Measurements from ENCODE around the gene CD180. TPM values are rescaled to one million over a fixed set of nuclear protein-coding genes. Genes with fewer than 3 reads are reported as not detected.

Gene CD180
- total RNA-seq, 1 donor from 2014 or later = not detected

DNA sequence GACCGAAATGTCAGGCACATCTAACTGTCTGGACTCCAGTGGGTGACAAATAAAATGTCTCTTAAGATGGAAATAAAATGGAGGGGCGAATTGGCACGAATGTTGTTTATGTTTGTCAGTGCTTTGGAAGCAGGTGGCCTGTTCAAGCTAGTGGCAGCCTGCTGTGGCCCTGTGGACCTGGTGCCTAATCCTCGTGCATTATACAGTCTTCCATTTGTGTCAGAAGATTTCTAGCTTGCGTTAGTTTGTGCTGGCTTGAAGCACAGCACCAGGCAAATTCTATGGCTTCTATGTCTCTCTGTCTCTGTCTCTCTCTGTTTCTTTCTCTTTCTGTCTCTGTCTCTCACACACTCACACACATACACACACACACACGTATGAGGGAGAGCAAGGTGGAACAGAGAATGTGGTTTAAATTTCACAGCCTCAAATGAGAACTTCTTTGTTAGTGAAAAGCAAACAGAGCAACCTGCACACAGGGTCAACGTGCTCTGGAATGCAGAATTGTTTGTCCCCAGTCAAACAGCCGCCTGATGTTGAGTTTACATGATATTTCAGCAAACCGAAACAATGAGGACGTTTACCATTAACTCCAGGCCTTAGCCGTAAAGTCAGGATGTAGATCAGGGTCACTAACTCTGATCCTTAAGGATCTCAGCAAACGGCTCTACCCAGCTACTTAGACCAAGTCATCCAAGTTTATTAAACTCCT lies 39.0 kb upstream of the CD180 start:
- no peaks in the 10 kb centered on the region for H3K36me3 Mint-ChIP-seq (ENCODE audit: insufficient read depth)
- TF ChIP-seq, protein P1, sequence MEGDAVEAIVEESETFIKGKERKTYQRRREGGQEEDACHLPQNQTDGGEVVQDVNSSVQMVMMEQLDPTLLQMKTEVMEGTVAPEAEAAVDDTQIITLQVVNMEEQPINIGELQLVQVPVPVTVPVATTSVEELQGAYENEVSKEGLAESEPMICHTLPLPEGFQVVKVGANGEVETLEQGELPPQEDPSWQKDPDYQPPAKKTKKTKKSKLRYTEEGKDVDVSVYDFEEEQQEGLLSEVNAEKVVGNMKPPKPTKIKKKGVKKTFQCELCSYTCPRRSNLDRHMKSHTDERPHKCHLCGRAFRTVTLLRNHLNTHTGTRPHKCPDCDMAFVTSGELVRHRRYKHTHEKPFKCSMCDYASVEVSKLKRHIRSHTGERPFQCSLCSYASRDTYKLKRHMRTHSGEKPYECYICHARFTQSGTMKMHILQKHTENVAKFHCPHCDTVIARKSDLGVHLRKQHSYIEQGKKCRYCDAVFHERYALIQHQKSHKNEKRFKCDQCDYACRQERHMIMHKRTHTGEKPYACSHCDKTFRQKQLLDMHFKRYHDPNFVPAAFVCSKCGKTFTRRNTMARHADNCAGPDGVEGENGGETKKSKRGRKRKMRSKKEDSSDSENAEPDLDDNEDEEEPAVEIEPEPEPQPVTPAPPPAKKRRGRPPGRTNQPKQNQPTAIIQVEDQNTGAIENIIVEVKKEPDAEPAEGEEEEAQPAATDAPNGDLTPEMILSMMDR (IDR thresholded peaks at IDR 0.05; ENCODE audit: unreplicated experiment) = no peak
- peak overlapping the region; percentile 93 for H3K27ac Mint-ChIP-seq
- H3K4me1 Mint-ChIP-seq (ENCODE audit: low read depth) = peaks cover 44% of the 10 kb centered on the region
- H3K4me3 Mint-ChIP-seq (ENCODE audit: low read depth) = no peak overlapping the region
- H3K27me3 Mint-ChIP-seq = no peaks in the 10 kb centered on the region
- H3K9me3 Mint-ChIP-seq (ENCODE audit: low read depth) = peaks cover 4% of the 10 kb centered on the region
- DNase-seq (ENCODE audit: low spot score, unreplicated experiment) = no peak

DNA sequence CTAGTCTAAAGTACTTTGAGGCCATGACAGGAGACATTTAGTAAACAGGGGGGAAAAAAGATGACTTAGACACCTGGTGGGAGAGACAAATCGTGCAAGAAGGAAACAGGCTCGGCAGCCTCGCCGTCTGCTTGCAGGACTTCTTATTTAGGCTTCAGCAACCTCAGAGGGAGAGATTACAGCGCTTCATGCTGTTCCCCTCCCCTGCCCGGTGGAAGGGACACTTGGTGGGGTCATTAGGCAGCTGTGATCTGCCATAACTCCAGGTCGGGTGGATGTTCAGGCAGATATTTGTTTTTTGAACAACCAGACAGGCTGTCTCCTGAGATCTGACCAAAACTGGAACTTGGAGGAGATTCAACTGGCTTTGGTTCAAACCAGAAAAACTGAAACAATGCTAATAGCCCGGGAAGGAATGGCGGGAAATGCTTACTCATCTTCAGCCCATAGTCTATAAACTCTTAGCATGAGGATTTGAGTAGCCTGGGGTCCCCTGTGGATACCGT lies 38.1 kb upstream of the CD180 start:
- peaks cover 11% of the 10 kb centered on the region for H3K9me3 Mint-ChIP-seq (ENCODE audit: low read depth)
- TF ChIP-seq, protein P1 (IDR thresholded peaks at IDR 0.05; ENCODE audit: unreplicated experiment) = no peak
- H3K27me3 Mint-ChIP-seq = no peaks in the 10 kb centered on the region
- peaks cover 44% of the 10 kb centered on the region for H3K4me1 Mint-ChIP-seq (ENCODE audit: low read depth)
- H3K27ac Mint-ChIP-seq = peak overlapping the region; percentile 82
- no peak for DNase-seq (ENCODE audit: low spot score, unreplicated experiment)
- no peak overlapping the region for H3K4me3 Mint-ChIP-seq (ENCODE audit: low read depth)
- no peaks in the 10 kb centered on the region for H3K36me3 Mint-ChIP-seq (ENCODE audit: insufficient read depth)

DNA sequence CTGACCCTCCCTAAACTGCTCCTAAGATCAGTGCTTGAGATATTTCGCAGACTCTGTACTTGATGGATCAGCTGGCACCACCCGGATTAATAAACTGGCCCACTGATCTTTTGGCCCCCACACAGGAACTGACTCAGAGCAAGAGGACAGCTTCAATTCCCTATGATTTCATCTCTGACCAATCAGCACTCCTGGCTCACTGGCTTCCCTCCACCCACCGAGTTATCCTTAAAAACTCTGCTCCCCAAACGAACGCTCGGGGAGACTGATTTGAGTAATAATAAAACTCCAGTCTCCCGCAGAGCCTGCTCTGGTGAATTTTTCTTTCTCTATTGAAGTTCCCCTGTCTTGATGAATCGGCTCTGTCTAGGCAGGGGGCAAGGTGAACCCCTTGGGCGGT lies 36.5 kb upstream of the CD180 start:
- Mint-ChIP-seq H3K9me3 (ENCODE audit: low read depth) (peaks cover 12% of the 10 kb centered on the region), H3K4me3 (ENCODE audit: low read depth) (no peak overlapping the region), H3K36me3 (ENCODE audit: insufficient read depth) (no peaks in the 10 kb centered on the region), H3K27ac (no peak overlapping the region), H3K27me3 (no peaks in the 10 kb centered on the region), H3K4me1 (ENCODE audit: low read depth) (peaks cover 36% of the 10 kb centered on the region)
- TF ChIP-seq, protein P1 (IDR thresholded peaks at IDR 0.05; ENCODE audit: unreplicated experiment) = no peak
- DNase-seq (ENCODE audit: low spot score, unreplicated experiment) = no peak

DNA sequence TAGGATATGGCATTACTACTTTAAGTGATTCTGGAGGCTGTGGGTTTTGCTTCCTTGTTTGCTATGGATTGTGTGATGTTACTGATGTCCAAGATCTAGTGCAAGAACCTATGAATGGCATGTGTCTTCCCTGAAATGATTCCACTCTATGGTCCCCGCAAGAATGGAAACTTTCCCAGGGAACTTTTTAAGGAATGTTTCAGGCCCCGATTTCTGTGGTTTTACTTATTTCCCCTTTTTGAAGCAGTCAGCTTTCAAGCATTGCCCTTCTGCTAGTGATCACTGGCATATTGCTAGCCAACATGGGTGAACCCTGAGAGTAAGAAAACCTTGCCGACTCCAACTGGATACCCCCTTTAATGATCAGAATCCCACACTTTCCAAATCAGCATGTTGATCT lies 26.6 kb upstream of the CD180 start:
- Mint-ChIP-seq H3K27me3 (peaks cover 3% of the 10 kb centered on the region), H3K36me3 (ENCODE audit: insufficient read depth) (no peaks in the 10 kb centered on the region), H3K9me3 (ENCODE audit: low read depth) (no peaks in the 10 kb centered on the region), H3K4me3 (ENCODE audit: low read depth) (no peak overlapping the region), H3K4me1 (ENCODE audit: low read depth) (no peaks in the 10 kb centered on the region), H3K27ac (no peak overlapping the region)
- TF ChIP-seq, protein P1 (IDR thresholded peaks at IDR 0.05; ENCODE audit: unreplicated experiment) = no peak
- no peak for DNase-seq (ENCODE audit: low spot score, unreplicated experiment)

DNA sequence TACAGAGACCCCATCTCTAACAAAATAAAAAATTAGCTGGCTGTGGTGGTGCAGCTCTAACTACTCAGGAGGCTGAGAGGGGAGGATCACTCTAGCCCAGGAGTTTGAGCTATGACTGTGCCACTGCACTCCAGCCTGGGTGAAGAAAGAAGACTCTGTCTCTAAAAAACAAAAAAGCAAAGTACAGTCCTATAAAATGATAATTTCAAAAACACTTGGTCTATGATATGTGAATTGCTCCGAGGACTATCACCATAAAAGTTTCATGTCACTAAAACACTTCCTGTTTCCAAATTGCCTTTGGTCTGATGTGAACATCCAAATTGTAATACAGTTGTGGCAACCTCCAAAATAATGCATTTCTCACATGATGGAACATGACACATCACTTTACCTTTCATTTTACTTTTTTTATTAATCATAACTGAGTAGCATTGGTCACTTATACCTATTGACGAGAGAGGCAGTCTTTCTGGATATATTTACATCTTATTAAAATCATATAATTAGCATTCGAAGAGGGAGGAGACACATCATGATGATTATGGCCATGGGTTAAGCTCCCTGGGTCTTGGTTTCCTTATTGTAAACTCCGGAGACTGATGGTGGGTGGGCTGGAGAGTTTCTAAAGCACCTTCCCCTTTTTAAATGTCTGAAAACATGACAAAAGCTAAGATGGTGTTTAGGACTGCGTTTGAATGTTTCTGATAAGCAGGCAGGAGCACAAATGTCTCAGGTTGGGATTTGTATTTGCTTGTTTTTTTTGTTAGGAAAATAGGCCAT lies 25.8 kb upstream of the CD180 start:
- H3K27me3 Mint-ChIP-seq = peaks cover 9% of the 10 kb centered on the region

More for the DNA sequence above, 25.8 kb upstream of the CD180 start:
- Mint-ChIP-seq H3K36me3 (ENCODE audit: insufficient read depth) (no peaks in the 10 kb centered on the region), H3K27ac (no peak overlapping the region), H3K4me1 (ENCODE audit: low read depth) (no peaks in the 10 kb centered on the region), H3K9me3 (ENCODE audit: low read depth) (no peaks in the 10 kb centered on the region), H3K4me3 (ENCODE audit: low read depth) (no peak overlapping the region)
- DNase-seq (ENCODE audit: low spot score, unreplicated experiment) = no peak
- TF ChIP-seq, protein P1 (IDR thresholded peaks at IDR 0.05; ENCODE audit: unreplicated experiment) = no peak
